ENCODE data around the gene EBP.
"Not testable (repeated sequence)": the region's sequence is repeated elsewhere in the genome, so short reads cannot be mapped to it uniquely, and the experiment has no call there.

EBP gene

DNA sequence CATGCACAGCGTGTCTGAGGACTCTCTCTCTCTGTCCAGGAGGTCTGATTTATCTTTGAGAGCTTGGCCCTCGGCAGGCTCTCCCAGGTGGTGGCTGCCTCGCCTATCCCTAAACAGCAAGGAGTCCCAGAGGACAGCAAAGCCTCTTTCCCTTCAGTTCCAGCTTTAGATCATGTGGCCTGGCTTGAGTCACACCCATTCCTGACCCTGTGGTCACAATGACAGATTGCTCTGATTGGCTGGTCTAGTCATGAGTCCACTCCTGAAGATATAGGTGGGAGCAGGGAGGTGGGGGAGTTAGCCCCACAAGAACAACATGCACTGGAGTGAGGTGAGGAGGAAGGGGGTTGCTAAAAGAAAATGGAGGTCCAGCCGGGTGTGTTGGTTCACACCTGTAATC lies 24.9 kb upstream of the EBP start:
- DNase-seq, result no peak

DNA sequence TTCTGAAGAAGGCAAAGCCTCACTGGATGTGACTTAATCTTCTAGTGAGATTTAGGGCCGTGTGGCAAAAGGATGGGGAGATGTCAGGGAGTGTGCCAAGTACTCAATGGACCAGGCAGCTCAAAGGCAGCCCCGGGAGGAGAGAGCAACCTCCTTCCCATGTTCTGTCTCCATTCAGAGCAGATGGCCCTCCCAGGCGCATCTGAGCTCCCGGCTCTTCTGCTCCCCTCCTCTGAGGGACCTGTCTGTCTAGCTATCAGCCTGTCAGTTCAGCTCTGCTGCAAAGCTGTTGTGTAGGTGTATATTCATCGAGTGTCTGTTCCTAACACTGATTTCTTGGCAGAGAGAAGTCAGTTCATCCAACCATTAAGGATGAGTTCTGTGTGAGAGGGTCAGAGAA lies 23.7 kb upstream of the EBP start:
- DNase-seq, result no peak

DNA sequence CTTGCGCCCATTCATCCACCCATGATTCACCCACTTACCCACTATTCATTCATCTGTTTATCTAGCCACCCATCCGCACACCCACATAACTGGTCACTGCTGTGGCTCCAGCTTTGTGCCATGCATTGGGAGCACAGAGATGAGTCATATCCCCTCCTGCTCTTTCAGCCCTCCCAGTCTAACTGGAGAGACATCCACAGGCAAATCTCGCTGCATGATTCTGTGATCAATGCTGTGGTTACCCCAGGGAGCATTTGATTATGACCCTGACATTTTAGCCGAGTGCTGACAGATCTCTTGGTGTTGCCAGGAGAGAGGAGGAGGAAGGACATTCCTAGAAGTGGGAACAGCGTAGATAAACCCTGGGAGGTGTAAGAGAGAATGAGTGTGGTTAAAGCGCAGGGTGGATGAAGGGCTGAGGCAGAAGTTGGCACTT lies 23.2 kb upstream of the EBP start:
- DNase-seq, result no peak

DNA sequence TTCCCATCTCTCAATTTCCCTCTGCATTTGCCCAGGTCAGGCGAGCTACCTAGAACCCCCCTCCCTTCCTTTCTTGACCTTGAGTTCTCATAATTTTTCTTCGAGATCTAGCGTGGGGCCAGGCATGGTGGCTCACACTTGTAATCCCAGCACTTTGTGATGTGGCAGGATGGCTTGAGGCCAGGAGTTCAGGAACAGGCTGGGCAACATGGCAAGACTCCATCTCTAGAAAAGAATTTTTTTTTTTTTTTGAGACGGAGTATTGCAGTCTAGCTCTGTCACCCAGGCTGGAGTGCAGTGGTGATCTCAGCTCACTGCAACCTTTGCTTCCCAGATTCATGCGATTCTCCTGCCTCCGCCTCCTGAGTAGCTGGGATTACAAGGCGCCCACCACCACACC lies 17.3 kb upstream of the EBP start:
- no peak for DNase-seq

DNA sequence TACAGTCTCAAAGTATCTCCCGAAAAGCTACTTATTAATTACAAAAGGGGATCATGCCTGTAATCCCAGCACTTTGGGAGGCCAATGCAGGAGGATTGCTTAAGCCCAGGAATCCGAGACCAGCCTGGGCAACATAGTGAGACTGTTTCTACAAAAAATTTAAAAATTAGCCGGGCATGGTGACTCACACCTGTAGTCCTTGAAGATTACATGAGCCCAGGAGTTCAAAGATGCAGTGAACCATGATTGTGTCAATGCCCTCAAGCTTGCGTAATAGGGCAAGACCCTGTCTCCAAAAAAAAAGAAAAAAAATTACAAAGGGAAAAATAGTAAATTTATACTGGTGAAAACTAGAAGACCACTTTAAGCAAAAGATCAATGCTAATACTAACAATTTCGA lies 16.1 kb upstream of the EBP start:
- no peak for DNase-seq

DNA sequence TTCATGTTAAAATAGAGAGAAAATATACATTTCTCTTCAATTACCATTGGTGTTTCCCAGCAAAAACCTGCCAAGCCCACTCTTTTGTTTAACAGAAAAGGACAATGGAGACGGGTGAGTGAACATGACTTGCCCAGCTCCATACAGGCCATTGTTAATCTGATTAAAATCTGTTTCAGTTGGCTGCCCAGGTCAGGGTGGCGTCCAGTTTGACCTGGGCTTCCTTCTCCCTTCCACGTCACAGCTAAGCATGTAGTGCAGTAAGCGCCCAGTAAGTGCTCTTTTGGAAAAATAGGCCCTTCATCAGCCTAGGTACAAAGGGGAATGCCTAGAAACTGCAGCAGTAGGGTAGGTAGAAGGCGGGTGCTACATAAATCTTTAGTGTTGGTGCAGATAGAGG lies 14.4 kb upstream of the EBP start:
- no peak for DNase-seq

DNA sequence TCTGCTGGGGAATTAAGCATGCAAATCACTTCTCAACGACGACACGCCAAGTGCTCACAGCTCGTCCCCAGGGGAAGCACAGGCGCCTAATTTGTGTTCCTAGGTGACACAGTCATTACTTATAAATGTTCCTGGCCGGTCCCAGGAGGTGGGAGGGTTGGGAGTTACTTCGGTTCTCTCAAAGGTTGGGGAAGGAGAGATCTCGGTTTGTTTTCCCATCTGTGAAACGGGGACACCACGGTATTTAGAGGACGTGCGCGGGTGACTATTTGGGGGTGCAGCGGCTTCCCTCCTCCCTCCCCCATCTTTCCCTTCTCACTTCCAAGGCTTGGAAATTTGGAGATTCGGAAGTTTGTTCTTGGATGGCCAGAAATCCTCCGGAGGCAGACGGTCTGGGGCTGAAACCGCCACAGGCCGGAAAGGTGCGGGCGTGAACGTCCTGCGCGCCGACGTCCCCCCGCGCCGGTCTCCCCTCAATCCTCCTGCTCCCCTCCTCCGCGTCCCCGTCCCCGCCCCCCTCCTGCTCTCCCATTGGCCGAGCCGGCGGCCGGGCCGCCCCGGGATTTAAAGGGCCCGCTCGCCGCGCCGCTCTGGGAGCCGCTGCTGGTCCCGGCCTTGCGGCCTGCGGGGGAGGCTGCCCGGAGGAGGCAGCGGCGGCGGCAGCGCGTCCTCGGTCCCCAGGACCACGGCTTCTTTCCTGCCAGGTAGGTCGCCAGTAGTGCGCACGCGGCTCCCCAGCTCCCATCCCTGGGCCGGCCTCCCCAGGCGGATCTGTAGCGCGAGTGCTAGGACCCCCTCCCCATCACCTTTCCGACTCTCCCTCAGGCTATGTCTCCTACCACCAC lies 13.0 kb upstream of the EBP start, which contains the start of gene PORCN:
PORCN (plus strand) TSS at position 593 of the 845 bp plus-strand sequence. CDS start 829 bp downstream, outside the sequence.
- DNase-seq, result peak; percentile 80

DNA sequence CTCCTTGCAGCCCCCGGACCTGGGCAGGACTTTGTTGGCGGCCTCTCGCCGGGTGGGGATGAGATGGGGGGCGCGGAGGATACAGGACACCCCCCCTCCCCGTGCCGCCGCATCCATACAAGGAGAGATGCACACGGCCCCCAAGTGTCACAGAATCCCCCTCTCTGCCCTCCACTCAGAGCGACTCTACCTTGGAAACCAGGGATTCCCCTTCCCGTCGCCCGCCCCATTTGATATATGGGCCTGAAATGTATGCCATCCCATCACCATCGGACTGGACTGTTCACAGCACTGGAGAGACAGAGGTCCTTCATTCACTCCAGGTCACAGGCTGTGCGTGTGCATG lies 12.4 kb upstream of the EBP start:
- DNase-seq, result no peak

DNA sequence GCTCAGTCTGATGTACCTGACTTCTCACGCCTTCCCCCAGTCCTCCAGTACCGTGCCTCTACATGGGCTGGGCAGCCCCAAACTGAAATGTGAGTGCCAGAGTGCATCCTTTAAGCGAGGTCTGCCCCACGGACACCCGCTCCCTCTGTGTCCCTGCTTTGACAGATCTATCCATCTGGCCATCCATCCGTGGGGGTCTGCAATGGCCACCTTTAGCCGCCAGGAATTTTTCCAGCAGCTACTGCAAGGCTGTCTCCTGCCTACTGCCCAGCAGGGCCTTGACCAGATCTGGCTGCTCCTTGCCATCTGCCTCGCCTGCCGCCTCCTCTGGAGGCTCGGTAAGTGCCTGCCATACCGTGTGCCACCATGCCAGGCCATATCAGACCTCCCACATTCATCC lies 12.0 kb upstream of the EBP start:
- DNase-seq, result no peak

DNA sequence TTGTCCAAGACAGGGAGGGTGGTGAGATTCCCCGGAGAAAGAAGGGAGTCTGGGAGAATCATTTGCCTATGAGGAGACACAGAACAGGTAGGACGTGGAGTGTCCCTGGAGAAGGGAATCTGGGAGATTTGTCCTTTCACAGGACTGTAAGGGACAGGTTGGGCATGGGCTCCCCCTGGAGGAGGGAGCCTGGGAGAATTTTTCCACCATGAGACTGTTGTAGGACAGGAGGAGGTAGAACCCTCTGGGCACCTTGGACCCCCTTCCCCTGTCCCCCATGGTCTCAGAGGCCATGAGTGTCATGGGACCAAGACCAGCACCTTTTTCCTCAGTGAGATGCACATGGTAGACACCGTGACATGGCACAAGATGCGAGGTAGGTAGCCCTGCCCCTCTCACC lies 10.0 kb upstream of the EBP start:
- DNase-seq, result no peak

DNA sequence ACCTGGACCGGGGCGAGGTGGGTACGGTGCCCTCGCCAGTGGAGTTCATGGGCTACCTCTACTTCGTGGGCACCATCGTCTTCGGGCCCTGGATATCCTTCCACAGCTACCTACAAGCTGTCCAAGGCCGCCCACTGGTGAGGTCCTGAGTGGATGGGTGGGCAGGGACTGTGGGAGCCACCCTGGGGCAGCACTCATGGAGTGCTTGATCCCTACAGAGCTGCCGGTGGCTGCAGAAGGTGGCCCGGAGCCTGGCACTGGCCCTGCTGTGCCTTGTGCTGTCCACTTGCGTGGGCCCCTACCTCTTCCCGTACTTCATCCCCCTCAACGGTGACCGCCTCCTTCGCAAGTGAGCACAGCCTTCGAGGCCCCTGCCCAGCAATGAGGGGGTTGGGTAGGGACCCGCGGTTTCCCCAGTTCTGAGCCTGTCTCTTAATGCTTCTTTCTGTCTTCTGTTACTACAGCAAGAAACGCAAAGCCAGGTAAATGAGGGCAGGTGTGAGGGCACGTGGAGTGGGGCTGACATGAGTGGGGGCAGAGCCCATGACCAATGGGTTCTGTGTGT lies 9.2 kb upstream of the EBP start:
- no peak for DNase-seq

DNA sequence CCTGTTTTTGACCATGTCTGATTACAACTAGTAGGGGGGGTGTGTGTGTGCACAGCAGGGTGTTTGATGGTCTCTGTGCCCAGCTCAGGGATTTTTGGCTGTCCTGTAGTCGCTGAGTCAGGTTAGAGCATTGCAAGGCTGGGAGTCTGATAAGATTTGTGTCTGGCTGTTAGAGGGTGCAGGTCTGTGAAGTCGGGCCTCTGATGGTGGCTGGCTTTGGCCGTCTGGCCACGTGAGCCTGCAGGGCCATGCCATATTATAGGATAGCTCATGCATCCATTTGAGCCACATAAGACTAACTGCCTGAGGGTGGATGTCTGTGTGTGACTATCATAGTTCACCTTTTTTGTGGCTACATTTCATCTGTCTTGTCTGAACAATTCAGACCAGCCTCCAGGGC lies 7.9 kb upstream of the EBP start:
- DNase-seq, result no peak

DNA sequence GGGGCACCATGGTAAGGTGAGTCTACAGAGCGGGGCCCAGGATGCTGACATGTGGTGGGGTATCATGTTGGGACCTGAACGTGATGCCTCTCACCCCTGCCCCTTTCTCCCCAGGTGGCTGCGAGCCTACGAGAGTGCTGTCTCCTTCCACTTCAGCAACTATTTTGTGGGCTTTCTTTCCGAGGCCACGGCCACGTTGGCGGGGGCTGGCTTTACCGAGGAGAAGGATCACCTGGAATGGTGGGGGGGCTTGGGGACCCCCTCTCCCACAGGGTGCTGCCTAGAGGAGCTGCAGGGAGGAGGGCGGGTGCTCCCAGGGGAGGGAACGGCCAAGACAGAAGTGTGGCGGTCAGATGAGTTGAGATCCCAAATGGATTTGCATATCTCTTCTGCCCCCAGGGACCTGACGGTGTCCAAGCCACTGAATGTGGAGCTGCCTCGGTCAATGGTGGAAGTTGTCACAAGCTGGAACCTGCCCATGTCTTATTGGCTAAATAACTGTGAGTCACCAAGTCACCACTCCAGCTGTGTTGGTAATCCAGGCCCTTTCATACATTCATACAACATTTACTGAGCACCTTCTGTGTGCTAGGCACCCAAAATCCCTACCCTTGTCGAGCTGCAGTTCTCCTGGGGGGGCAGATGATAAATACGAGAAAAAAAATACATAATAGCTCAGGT lies 7.3 kb upstream of the EBP start:
- DNase-seq, result no peak

DNA sequence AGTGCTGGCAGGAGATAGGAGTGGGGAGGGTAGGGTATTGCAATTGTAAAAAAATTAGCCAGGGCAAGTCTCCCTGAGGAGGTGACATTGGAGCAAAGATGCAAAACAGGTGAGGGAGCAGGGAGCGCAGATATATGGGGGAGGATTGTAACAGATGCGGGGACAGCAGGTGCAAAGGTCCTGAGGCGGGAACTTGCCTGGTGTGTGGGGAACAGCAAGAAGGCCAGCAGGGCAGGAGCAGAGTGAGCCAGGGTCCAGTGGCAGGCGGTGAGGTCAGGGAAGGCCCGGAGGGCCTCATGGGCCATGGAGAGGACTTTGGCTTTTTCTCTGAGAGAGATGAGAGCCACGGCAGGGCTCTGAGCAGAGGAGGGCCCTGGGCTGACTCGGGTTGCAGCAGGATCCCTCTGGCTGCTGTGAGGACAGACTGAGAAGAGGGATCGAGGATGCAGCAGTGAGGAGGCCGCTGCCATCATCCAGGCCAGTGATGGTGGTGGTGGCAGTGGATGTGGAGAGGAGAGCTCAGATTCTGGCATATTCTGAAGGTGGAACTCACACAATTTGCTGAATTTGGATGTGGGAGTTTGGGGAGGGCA lies 6.6 kb upstream of the EBP start:
- DNase-seq, result no peak

DNA sequence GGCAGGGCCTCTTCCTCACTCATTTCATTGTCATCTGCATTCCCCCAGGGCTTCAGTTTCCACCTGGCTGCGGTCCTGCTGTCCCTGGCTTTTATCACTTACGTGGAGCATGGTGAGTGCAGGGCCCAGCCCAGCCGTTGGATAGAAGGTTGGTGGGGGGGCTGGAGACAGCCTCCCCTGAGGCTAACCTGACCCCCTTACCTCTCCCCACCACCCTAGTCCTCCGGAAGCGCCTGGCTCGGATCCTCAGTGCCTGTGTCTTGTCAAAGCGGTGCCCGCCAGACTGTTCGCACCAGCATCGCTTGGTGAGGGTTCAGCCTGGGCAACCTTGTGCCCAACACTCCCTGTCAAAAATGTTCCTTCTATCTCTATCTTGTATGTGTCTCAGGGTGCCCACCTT lies 5.8 kb upstream of the EBP start:
- no peak for DNase-seq

DNA sequence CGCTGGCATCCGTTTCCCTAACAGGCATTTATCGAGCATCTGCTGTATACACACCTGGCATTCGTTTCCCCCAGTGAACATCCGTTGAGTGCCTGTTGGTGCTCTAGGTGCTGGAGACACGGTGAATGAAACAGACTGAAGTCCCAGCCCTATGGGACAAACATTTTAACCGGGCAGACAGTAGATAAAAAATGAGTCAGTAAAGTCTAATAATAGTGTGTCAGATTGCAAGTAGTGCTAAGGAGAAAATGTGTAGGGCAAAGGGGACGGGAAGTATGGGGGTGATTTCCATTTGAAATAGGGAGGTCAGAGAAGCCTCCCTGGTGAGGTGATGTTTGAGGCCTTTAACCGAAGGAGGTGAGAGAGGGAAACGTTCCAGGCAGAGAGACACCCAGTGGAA lies 5.3 kb upstream of the EBP start:
- no peak for DNase-seq

DNA sequence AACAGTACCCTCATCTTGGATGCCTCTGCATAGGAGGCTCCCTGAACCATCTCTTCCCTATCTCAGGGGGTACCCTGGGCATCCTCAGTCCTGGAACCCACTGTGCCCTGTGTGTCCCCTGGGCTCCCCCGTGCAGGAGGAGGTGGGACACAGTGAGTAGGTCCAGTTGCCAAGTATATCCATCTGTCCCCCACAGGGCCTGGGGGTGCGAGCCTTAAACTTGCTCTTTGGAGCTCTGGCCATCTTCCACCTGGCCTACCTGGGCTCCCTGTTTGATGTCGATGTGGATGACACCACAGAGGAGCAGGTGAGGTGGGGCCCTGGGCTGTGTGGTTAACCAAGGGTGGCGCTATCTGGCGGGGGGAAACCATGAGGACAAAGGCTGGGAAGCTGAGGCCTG lies 4.6 kb upstream of the EBP start:
- no peak for DNase-seq

DNA sequence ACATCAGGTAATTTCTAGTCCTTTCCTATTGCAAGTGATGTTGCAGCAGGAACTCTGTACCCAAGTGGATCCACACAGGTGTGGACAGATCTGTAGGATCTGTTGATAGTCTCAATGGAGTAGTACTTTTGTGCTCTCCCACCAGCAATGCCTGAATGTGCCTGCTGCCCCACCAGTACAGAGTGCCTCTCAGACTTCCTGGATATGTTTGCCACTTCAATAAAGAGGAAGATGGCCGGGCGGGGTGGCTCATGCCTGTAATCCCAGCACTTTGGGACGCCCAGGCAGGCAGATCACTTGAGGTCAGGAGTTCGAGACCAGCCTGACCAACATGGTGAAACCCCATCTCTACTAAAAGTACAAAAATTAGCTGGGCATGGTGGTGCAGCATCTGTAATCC lies 2.1 kb upstream of the EBP start:
- DNase-seq, result not testable (repeated sequence)

DNA sequence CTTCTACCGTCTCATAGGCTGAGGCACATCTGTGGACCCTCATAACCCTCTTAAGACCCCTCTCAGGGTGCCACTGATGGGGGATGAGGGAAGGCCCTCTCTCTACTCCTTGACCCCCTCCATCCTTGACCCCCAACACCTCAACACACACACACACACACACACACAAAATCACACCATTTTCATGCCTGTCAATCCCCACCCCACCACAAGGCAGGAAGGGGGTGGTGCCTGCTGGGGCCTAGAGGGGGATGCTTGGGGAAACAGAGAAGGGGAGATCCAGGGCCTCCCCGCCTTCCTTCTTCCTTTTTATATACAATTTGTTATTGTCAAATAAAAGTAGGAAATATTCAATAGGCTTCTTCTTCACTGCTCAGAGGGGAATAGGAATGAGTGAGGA lies 1.2 kb upstream of the EBP start:
- DNase-seq, result no peak

DNA sequence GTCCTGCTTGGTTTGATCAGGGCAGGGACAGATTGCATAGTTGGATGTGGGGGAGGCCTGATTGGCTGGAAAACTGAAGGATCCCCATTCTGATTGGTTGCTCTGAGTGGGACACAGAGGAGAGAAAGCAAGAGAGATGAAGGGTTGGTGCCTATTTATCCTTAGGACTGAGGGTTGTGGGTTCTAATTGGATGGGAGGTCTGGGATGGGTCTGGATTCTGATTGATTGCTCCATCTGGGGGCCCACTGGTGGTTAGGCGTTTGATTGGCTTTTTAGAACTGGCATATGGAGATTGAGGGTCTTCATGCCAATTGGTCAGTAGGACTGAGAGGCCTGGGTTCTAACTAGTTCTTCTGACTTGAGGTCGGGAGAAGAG lies 644 bp upstream of the EBP start:
- no peak for DNase-seq

DNA sequence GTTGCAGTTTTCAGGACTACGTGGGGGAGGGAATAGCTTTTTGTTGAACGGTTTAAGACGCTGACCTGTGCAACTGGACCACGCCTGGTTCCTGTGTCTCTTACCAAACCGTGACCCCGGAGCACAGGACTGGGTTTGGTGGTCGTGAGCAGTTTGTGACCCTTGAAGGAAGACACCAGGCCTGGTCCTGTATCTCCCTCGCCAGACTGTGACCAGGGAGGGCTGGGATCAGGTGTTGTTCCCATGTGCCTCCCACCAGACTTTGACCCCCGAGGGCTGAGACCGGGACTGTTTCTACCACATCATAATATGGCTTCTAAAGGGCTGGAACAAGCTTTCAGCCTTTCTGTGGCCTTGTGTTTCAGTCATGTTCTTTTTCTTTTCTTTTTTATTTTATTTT lies 683 bp downstream of the EBP start:
- DNase-seq, result no peak

DNA sequence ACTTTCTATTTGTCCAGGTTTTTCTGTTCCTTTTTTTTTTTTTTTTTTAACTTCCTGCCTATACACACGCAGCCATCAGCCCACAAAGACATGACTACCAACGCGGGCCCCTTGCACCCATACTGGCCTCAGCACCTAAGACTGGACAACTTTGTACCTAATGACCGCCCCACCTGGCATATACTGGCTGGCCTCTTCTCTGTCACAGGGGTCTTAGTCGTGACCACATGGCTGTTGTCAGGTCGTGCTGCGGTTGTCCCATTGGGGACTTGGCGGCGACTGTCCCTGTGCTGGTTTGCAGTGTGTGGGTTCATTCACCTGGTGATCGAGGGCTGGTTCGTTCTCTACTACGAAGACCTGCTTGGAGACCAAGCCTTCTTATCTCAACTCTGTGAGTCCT lies 2.1 kb downstream of the EBP start:
- no peak for DNase-seq

DNA sequence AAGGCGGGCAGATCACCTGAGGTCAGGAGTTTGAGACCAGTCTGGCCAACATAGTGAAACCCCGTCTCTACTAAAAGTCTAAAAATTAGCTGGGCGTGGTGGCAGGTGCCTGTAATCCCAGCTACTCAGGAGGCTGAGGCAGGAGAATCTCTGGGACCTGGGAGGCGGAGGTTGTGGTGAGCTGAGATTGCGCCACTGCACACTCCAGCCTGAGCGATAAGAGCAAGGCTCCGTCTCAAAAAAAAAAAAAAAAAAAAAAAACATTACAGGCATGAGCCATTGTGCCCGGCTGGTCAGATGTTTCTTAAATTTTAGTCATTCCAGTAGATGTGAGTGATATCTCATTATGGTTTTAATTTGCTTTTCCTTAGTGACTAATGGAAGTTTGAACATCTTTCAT lies 4.2 kb downstream of the EBP start:
- DNase-seq, result not testable (repeated sequence)

DNA sequence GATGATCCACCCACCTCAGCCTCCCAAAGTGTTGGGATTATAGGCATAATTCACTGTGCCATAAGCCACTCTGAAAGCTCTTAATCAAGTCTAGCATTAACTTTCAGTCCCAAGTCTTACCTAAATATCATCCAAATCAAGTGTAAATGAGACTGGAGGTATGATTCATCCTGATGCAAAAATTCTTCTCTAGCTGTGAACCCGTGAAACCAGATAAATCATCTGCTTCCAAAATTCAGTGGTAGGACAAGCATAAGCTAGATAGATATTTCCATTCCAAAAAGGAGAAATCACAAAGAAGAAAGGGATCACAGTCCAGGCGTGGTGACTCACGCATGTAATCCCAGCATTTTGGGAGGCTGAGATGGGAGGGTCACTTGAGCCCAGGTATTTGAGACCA lies 9.1 kb downstream of the EBP start:
- DNase-seq, result no peak
